ENCODE results near the gene GNL1. TPM values are rescaled to one million over a fixed set of nuclear protein-coding genes. Genes with fewer than 3 reads are reported as not detected.
A peak's percentile ranks its signal among the peaks of the same experiment; 100 is the strongest.

GNL1 gene
- total RNA-seq, 3 donors from 2014 or later (not counting 1 experiment from before 2014, with no cell fraction given) = 137 to 208 (median 187) TPM

DNA sequence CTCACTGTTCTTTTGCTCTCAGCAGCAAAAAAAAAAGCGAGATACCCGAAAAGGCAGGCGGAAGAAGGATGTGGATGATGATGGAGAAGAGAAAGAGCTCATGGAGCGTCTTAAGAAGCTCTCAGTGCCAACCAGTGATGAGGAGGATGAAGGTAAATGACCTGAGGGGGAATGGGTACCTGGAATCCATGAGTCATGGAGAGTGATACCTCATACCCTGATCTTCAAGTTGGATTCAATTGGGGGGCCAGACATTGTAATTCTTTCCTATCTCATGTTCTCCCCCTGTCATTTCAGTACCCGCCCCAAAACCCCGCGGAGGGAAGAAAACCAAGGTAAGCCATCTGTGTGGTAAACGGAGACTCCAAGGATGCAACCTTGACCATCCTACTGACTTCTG, 21.8 kb upstream of the GNL1 start:
- 100% methylated on average over 8 of the region's 8 CpGs for WGBS (ENCODE audit: insufficient coverage)
- no peak overlapping the region for H3K4me3 ChIP-seq (ENCODE audit: low read length)
- H3K9me3 Mint-ChIP-seq = no peaks in the 10 kb centered on the region
- H3K36me3 Mint-ChIP-seq = peaks cover 17% of the 10 kb centered on the region
- H3K9me3 ChIP-seq (ENCODE audit: control insufficient read depth, insufficient read depth, low read length) = no peaks in the 10 kb centered on the region
- peaks cover 60% of the 10 kb centered on the region for H3K36me3 ChIP-seq (ENCODE audit: control insufficient read depth, insufficient read depth, low read length)
- no peaks in the 10 kb centered on the region for H3K4me1 ChIP-seq (ENCODE audit: control insufficient read depth, insufficient read depth, low read length)
- H3K4me3 Mint-ChIP-seq = no peak overlapping the region
- no peak for ATAC-seq
- H3K4me1 Mint-ChIP-seq = peaks cover 31 to 34% of the 10 kb centered on the region in 2 donors
- H3K27ac ChIP-seq (ENCODE audit: low read length) = no peak overlapping the region
- H3K27me3 Mint-ChIP-seq (ENCODE audit: low read depth in 2 of 2) = no peaks in the 10 kb centered on the region
- H3K27ac Mint-ChIP-seq = no peak overlapping the region
- TF ChIP-seq, protein P1, sequence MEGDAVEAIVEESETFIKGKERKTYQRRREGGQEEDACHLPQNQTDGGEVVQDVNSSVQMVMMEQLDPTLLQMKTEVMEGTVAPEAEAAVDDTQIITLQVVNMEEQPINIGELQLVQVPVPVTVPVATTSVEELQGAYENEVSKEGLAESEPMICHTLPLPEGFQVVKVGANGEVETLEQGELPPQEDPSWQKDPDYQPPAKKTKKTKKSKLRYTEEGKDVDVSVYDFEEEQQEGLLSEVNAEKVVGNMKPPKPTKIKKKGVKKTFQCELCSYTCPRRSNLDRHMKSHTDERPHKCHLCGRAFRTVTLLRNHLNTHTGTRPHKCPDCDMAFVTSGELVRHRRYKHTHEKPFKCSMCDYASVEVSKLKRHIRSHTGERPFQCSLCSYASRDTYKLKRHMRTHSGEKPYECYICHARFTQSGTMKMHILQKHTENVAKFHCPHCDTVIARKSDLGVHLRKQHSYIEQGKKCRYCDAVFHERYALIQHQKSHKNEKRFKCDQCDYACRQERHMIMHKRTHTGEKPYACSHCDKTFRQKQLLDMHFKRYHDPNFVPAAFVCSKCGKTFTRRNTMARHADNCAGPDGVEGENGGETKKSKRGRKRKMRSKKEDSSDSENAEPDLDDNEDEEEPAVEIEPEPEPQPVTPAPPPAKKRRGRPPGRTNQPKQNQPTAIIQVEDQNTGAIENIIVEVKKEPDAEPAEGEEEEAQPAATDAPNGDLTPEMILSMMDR (IDR thresholded peaks at IDR 0.05) = no peak
- H3K27me3 ChIP-seq (ENCODE audit: control insufficient read depth, insufficient read depth, low read length) = no peaks in the 10 kb centered on the region
- no peak for DNase-seq
- intact Hi-C loops (cut with micrococcal nuclease) = no loop called here

DNA sequence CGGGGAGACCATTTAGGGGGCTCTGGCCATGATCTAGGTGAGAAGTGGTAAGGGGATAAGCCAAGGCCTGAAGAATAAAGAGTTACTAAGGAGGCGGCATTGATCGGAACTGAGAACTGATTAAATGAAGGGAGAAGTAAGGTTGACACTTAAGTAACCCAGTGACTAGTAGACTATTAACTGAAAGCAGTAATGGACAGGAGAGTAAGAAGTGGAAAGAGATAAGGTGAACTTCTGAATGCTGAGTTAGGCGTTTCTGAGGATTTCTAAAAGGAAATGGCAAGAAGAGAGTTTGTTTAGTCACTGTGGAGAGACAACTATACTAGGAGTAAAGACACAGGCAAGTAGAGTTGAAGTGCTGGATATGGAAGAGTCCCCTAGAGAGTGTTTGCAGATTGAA, 16.8 kb upstream of the GNL1 start:
- 60% methylated on average over 4 of the region's 4 CpGs for WGBS (ENCODE audit: insufficient coverage)
- intact Hi-C loops (cut with micrococcal nuclease) = no loop called here
- H3K4me3 ChIP-seq (ENCODE audit: low read length) = no peak overlapping the region

GRCh38 chr6:30572148-30572547, 15.9 kb upstream of the GNL1 start:
- no peak for DNase-seq
- Mint-ChIP-seq H3K9me3 (no peaks in the 10 kb centered on the region), H3K27me3 (ENCODE audit: low read depth in 2 of 2) (no peaks in the 10 kb centered on the region), H3K4me1 (peaks cover 59 to 60% of the 10 kb centered on the region in 2 donors), H3K36me3 (peaks cover 5% of the 10 kb centered on the region), H3K4me3 (peak overlapping the region; percentile 95), H3K27ac (peak overlapping the region; percentile 98 to 99)
- intact Hi-C loops (cut with micrococcal nuclease) = no loop called here
- H3K4me1 ChIP-seq (ENCODE audit: control insufficient read depth, insufficient read depth, low read length) = peaks cover 19% of the 10 kb centered on the region
- peaks cover 9% of the 10 kb centered on the region for H3K36me3 ChIP-seq (ENCODE audit: control insufficient read depth, insufficient read depth, low read length)
- peak overlapping the region; percentile 72 for H3K4me3 ChIP-seq (ENCODE audit: low read length)
- no peak for ATAC-seq
- H3K27ac ChIP-seq (ENCODE audit: low read length) = peak overlapping the region; percentile 87
- H3K9me3 ChIP-seq (ENCODE audit: control insufficient read depth, insufficient read depth, low read length) = no peaks in the 10 kb centered on the region
- H3K27me3 ChIP-seq (ENCODE audit: control insufficient read depth, insufficient read depth, low read length) = no peaks in the 10 kb centered on the region
- TF ChIP-seq, protein P1 (IDR thresholded peaks at IDR 0.05) = no peak

More for the DNA sequence above, 16.8 kb upstream of the GNL1 start:
- H3K36me3 ChIP-seq (ENCODE audit: control insufficient read depth, insufficient read depth, low read length) = peaks cover 19% of the 10 kb centered on the region
- no peaks in the 10 kb centered on the region for H3K9me3 ChIP-seq (ENCODE audit: control insufficient read depth, insufficient read depth, low read length)
- H3K27me3 Mint-ChIP-seq (ENCODE audit: low read depth in 2 of 2) = no peaks in the 10 kb centered on the region
- H3K9me3 Mint-ChIP-seq = no peaks in the 10 kb centered on the region
- H3K27ac Mint-ChIP-seq = peak overlapping the region; percentile 98 to 99
- H3K36me3 Mint-ChIP-seq = peaks cover 15% of the 10 kb centered on the region
- DNase-seq (no peak), ATAC-seq (no peak)
- no peaks in the 10 kb centered on the region for H3K27me3 ChIP-seq (ENCODE audit: control insufficient read depth, insufficient read depth, low read length)
- H3K4me3 Mint-ChIP-seq = peak overlapping the region; percentile 45
- peaks cover 64% of the 10 kb centered on the region in 2 donors for H3K4me1 Mint-ChIP-seq
- TF ChIP-seq, protein P1 (IDR thresholded peaks at IDR 0.05) = no peak
- peaks cover 19% of the 10 kb centered on the region for H3K4me1 ChIP-seq (ENCODE audit: control insufficient read depth, insufficient read depth, low read length)
- no peak overlapping the region for H3K27ac ChIP-seq (ENCODE audit: low read length)

- no peaks in the 10 kb centered on the region for H3K27me3 ChIP-seq (ENCODE audit: control insufficient read depth, insufficient read depth, low read length)
- H3K9me3 ChIP-seq (ENCODE audit: control insufficient read depth, insufficient read depth, low read length) = no peaks in the 10 kb centered on the region
- ATAC-seq = no peak
- H3K27ac Mint-ChIP-seq = peak overlapping the region; percentile 98 to 99
- TF ChIP-seq, protein P1 (IDR thresholded peaks at IDR 0.05) = no peak
- peak overlapping the region; percentile 72 for H3K4me3 ChIP-seq (ENCODE audit: low read length)
- no peak for DNase-seq
- peaks cover 19% of the 10 kb centered on the region for H3K4me1 ChIP-seq (ENCODE audit: control insufficient read depth, insufficient read depth, low read length)
- no peaks in the 10 kb centered on the region for H3K9me3 Mint-ChIP-seq
- 0% methylated on average over 8 of the region's 8 CpGs for WGBS (ENCODE audit: insufficient coverage)
- H3K27ac ChIP-seq (ENCODE audit: low read length) = peak overlapping the region; percentile 87
- peaks cover 54 to 55% of the 10 kb centered on the region in 2 donors for H3K4me1 Mint-ChIP-seq
- no peaks in the 10 kb centered on the region for H3K27me3 Mint-ChIP-seq (ENCODE audit: low read depth in 2 of 2)
- intact Hi-C loops (cut with micrococcal nuclease) = loop anchor here (1.0 kb wide), 2 partner anchors 15 to 46 kb away; partner anchors contain the start of genes GNL1, MRPS18B and PPP1R10
- peak overlapping the region; percentile 95 for H3K4me3 Mint-ChIP-seq
- peaks cover 5% of the 10 kb centered on the region for H3K36me3 ChIP-seq (ENCODE audit: control insufficient read depth, insufficient read depth, low read length)
- H3K36me3 Mint-ChIP-seq = peaks cover under 1% of the 10 kb centered on the region
Measured at GRCh38 chr6:30571762-30572082, 15.4 kb upstream of the GNL1 start.

Data from natural killer cell (primary cell).